GM19193 (cell line): ENCODE measurements around the gene SLC6A17.

ENCODE experiments used
- POLR2A ChIP-seq: IDR thresholded peaks from 4 replicates; pipeline ENCODE4 v1.6.1; 2011; ENCODE audit not compliant: insufficient read depth, insufficient read length; ENCODE audit errors: extremely low read depth

The SLC6A17 gene

GRCh38 chr1:110214454-110215404 lies 64.4 kb downstream of the SLC6A17 start:
- no peak for TF ChIP-seq POLR2A

DNA sequence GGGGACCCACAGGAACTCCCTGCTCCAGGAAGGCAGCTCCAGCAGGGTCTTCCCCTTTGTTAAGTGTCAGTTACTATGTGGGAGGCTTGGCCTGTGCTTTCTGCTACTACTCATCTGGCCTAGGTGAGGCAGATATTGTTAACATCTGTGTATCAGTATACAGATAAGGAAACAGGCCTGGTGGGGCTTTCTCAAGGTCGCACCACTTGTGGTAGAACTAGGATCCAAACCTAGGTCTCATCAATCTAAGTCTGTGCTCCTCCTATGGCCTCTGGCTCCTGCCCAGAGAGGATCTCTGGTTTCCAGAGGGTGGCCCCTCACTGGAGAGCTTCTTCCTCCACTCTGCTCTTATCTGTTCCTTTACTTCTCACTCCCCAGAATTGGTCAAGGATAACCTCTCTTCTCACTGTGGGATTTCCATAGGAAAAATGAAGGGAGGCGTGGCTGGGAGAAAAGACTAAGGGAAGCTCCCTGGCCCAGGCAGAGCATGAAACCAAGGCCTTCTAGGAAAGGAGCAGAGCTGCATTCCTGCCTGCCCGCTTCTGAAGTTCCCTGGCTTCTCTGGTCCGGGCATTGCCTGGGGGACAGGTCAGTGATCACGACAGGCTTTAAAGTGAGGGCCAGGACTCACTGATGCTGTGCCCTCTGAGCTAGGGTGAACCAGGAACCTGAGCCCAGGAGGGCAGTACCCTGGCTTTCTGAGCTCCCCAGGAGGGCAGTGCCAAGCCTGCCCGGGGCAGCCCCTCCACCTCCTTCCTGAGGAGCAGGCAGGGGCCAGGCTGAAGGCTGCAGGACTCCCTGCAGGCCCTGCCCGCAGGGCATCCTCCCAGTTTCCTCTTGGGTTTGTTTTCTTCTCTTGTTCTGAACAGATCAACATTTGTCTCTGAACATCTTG lies 65.6 kb downstream of the SLC6A17 start:
- no peak for TF ChIP-seq POLR2A

DNA sequence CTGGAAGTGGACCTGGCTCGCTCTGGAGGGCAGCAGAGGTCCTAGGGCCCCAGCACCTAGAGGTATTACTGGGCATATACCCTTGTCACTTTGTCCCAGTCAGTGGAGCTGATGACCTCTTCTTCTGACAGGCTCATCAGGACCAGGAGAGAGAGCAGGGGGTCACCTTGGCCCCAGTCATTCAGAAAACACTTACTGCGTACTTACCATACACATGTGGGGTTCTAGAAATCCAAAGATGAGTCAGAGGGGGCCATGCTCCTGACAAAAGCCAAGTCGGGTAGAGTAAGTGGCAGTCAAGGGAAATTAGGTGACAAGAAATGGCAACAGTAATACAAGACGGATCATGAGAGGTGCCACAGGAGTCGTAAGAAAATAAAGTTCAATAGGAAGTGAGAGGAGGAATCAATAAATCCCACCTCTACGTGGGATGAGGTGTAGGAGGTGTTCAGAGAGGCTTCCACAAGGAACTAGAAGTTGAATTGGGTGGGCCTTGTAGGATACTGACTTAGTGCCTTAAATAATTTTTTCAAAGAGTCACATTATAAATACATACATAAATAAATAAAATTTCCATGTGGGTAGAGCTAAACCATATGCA lies 66.7 kb downstream of the SLC6A17 start:
- TF ChIP-seq POLR2A = no peak

- TF ChIP-seq POLR2A = no peak
These were observed 67.8 kb downstream of the SLC6A17 start for GRCh38 chr1:110218137-110218536.

DNA sequence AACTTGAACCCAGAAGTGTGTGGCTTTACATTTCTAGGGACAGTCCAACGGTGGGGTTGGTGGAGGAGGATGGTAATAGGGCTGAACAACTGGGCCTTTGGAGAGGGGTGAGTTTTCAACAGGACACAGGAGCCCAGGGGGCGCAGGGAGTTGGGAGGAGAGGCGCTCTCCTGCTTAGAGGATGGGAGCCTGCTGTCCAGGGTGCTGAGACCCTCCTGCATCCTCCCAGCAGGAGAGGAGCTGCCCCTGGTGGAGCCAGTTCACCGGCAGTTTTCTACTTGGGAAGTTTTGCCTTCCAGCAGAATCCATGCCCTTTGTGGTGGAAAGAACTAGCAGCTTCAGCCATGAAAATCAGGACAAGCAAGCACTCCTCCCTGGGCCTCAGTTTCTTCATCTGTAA lies 68.4 kb downstream of the SLC6A17 start:
- no peak for TF ChIP-seq POLR2A

- TF ChIP-seq POLR2A = no peak
These were observed 70.0 kb downstream of the SLC6A17 start for GRCh38 chr1:110220324-110220723.

GRCh38 chr1:110221119-110221518 lies 70.8 kb downstream of the SLC6A17 start:
- TF ChIP-seq POLR2A = no peak

DNA sequence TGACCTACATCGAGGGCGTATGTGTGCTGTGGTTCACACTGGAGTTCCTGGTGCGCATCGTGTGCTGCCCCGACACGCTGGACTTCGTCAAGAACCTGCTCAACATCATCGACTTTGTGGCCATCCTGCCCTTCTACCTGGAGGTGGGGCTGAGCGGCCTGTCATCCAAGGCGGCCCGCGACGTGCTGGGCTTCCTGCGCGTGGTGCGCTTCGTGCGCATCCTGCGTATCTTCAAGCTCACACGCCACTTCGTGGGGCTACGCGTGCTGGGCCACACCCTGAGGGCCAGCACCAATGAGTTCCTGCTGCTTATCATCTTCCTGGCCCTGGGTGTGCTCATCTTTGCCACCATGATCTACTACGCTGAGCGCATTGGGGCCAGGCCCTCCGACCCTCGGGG lies 72.8 kb downstream of the SLC6A17 start:
- no peak for TF ChIP-seq POLR2A

- TF ChIP-seq POLR2A = no peak
These were observed 73.3 kb downstream of the SLC6A17 start for GRCh38 chr1:110223581-110223980.

- no peak for TF ChIP-seq POLR2A
These were observed 74.1 kb downstream of the SLC6A17 start for GRCh38 chr1:110224240-110224995.

- no peak for TF ChIP-seq POLR2A
These were observed 74.9 kb downstream of the SLC6A17 start for GRCh38 chr1:110225212-110225611.

DNA sequence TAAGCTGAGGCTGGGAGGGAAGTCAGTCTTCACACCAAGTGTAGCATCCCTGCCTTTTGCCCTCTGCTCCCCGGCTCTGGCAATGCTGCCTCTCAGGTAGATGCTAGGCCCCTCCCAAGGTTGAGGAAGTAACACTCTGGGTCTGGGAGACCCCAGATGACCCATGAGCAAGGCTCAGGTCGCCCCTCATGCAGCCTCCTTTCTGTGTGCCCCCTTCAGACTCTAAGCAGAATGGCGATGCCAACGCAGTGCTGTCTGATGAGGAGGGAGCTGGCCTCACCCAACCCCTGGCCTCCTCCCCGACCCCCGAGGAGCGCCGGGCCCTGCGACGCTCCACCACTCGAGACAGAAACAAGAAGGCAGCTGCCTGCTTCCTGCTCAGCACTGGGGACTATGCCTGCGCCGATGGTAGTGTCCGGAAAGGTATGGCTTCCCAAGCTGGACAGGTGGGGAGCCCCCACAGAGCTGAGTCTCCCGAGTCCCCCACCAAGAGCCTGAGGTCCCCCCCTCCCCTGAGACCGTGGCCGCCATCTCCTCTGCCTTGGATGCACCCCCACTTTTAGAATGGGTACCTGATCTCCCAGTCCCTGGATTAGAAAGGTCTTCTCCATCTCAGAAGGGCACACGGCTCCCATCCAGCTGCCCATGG lies 75.6 kb downstream of the SLC6A17 start:
- TF ChIP-seq POLR2A = no peak

DNA sequence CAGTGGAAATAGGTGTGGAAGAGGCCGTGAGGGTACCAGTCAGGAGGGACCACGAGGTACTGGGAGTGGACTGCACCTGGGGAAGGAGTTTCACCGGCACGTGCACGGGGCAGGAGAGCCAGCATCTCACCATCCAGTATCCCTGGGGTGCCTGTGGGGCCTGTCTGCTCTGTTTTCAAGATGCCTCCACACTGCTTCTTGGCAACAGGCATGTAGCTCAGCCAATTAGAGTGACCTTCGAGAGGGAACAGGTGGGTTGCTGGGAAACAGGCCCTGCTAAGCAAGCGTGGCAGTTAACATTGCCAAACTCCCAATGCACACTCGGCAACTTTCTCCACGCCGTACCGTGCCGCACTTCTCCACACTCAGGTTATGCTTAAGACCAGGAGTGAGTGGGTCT lies 77.5 kb downstream of the SLC6A17 start:
- TF ChIP-seq POLR2A = no peak

DNA sequence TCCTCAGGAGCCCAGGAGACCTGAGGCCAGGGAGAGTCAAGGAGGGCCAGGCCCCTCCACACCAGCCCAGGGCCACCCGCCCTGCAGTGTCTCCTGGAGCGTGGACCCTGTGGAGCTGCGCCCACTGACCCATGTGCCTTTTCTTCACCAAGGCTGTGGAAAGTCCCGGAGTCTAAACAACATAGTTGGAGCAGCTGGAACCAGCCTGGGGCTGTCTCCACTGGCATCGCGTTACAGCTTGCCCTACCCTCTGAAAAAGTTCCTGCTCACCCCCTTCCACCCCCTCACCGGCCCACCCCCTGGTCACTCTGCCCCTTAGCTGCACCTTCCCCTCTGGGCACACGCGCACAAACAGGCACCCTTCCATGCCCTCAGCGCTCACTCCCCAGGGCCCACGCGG lies 78.1 kb downstream of the SLC6A17 start:
- no peak for TF ChIP-seq POLR2A
